HG02938 (cell line): ENCODE measurements around the gene APP.

Experiments
- ATAC-seq: cut with Tn5 transposase; IDR thresholded peaks from one replicate; pipeline ENCODE4 v1.9.1; 2021; ENCODE audit warnings: mild to moderate bottlenecking, moderate library complexity; ENCODE audit not compliant: unreplicated experiment

The APP gene

GRCh38 chr21:25884311-25884710 is 286.3 kb downstream of the APP start:
- ATAC-seq: no peak

- peak; percentile 83 for ATAC-seq
These were observed 288.8 kb downstream of the APP start for GRCh38 chr21:25881524-25882376.

GRCh38 chr21:25879203-25879602 is 291.4 kb downstream of the APP start:
- no peak for ATAC-seq

GRCh38 chr21:25878344-25878743 is 292.2 kb downstream of the APP start:
- ATAC-seq: no peak

GRCh38 chr21:25872271-25872670 is 298.3 kb downstream of the APP start:
- no peak for ATAC-seq

- no peak for ATAC-seq
These were observed 299.0 kb downstream of the APP start for GRCh38 chr21:25871566-25871965.

GRCh38 chr21:25870084-25870483 is 300.5 kb downstream of the APP start:
- ATAC-seq: no peak

- no peak for ATAC-seq
These were observed 303.5 kb downstream of the APP start for GRCh38 chr21:25867061-25867460.

GRCh38 chr21:25863747-25864146 is 306.8 kb downstream of the APP start:
- no peak for ATAC-seq

- no peak for ATAC-seq
These were observed 307.5 kb downstream of the APP start for GRCh38 chr21:25863031-25863430.

- peak; percentile 61 for ATAC-seq
These were observed 308.0 kb downstream of the APP start for GRCh38 chr21:25862596-25862995.

- ATAC-seq: no peak
These were observed 308.5 kb downstream of the APP start for GRCh38 chr21:25862112-25862511.

GRCh38 chr21:25859235-25859929 is 311.2 kb downstream of the APP start:
- ATAC-seq: no peak

- ATAC-seq: no peak
These were observed 312.2 kb downstream of the APP start for GRCh38 chr21:25858325-25858724.

- no peak for ATAC-seq
These were observed 313.1 kb downstream of the APP start for GRCh38 chr21:25857308-25858074.

- ATAC-seq: no peak
These were observed 315.0 kb downstream of the APP start for GRCh38 chr21:25855576-25855975.

- ATAC-seq: no peak
These were observed 320.3 kb downstream of the APP start for GRCh38 chr21:25850126-25850842.

GRCh38 chr21:25848309-25848708 is 322.3 kb downstream of the APP start:
- ATAC-seq: no peak

- ATAC-seq: no peak
These were observed 324.8 kb downstream of the APP start for GRCh38 chr21:25845729-25846256.

- no peak for ATAC-seq
These were observed 327.6 kb downstream of the APP start for GRCh38 chr21:25842925-25843324.

- no peak for ATAC-seq
These were observed 331.8 kb downstream of the APP start for GRCh38 chr21:25838809-25839208.
